Smooth muscle cell (in vitro differentiated cells): Measurements from ENCODE around the gene GPBAR1. TPM values are rescaled to one million over a fixed set of nuclear protein-coding genes. Genes with fewer than 3 reads are reported as not detected.

ENCODE experiments used
- DNase-seq: peaks from one replicate; lab custom pipeline; 2025; ENCODE audit not compliant: unreplicated experiment; lab: John Stamatoyannopoulos, UW
- H2AFZ ChIP-seq: fragments of 200-600 bp; sonication (generic); 2 replicates; pipeline ENCODE4 v1.6.0; 2016; ENCODE audit warnings: antibody characterized with exemption, low read depth, mild to moderate bottlenecking
- H3F3A ChIP-seq: fragments of 200-600 bp; sonication (generic); 2 replicates; pipeline ENCODE4 v1.6.0; 2017; ENCODE audit warnings: antibody characterized with exemption, low read depth
- H3K27ac ChIP-seq: fragments of 200-600 bp; sonication (generic); 2 replicates; pipeline ENCODE4 v1.5.1; 2016; ENCODE audit warnings: low read depth, mild to moderate bottlenecking
- H3K27me3 ChIP-seq: fragments of 200-600 bp; sonication (generic); 2 replicates; pipeline ENCODE4 v1.6.1; 2016; ENCODE audit warnings: low read depth, mild to moderate bottlenecking
- H3K36me3 ChIP-seq: fragments of 200-600 bp; sonication (generic); 2 replicates; pipeline ENCODE4 v1.5.1; 2016; ENCODE audit warnings: low read depth
- H3K4me1 ChIP-seq: fragments of 200-600 bp; sonication (generic); 2 replicates; pipeline ENCODE4 v1.5.1; 2016; ENCODE audit warnings: low read depth
- H3K4me2 ChIP-seq: fragments of 200-600 bp; sonication (generic); 2 replicates; pipeline ENCODE4 v1.6.0; 2016; ENCODE audit warnings: mild to moderate bottlenecking
- H3K4me3 ChIP-seq: fragments of 200-600 bp; sonication (generic); 2 replicates; pipeline ENCODE4 v1.5.1; 2016; ENCODE audit warnings: mild to moderate bottlenecking
- H3K79me2 ChIP-seq: fragments of 200-600 bp; sonication (generic); 2 replicates; pipeline ENCODE4 v1.6.0; 2016; ENCODE audit warnings: low read depth, mild to moderate bottlenecking
- H3K9ac ChIP-seq: fragments of 200-600 bp; sonication (generic); 2 replicates; pipeline ENCODE4 v1.6.0; 2016; ENCODE audit warnings: low read depth
- H3K9me3 ChIP-seq: fragments of 200-600 bp; sonication (generic); replicated peaks from 2 replicates; pipeline ENCODE4 v1.5.1; 2016; ENCODE audit warnings: low read depth
- H4K20me1 ChIP-seq: fragments of 200-600 bp; sonication (generic); 2 replicates; pipeline ENCODE4 v1.6.0; 2016; ENCODE audit warnings: low read depth
- CTCF ChIP-seq: fragments of 200-600 bp; sonication (generic); IDR thresholded peaks from 2 replicates; pipeline ENCODE4 v1.5.1; 2017; ENCODE audit warnings: borderline replicate concordance, mild to moderate bottlenecking, antibody characterized with exemption; ENCODE audit not compliant: insufficient read depth, poor library complexity, severe bottlenecking
- WGBS: methylation state at CpG from one replicate; pipeline ENCODE4 v1.1.7; 2016; ENCODE audit warnings: low lambda C conversion rate; 5-methylcytosine and 5-hydroxymethylcytosine counted together
- polyA plus RNA-seq: library from polyadenylated mRNA; unstranded; fragments of >200 nt; fragmentation: Nextera tagmentation; extraction: Ambion mirVana; gene quantifications from 2 replicates; pipeline ENCODE4 v1.2.1, GENCODE V29; 2016
- total RNA-seq: library from RNA; depleted of rRNA; stranded (reverse); fragments of >200 nt; gene quantifications from 2 replicates; pipeline ENCODE4 v1.2.3, GENCODE V29; 2014

GPBAR1 gene
- total and polyA plus RNA-seq, 2 experiments from 2014 or later, result 1.3 to 1.6 TPM

GRCh38 chr2:218259099-218259961 is 1.5 kb upstream of the GPBAR1 start:
- Histone ChIP-seq H3K36me3 (peaks cover 9% of the 10 kb centered on the region), H4K20me1 (peaks cover 20% of the 10 kb centered on the region), H3K4me1 (peaks cover 15% of the 10 kb centered on the region), H3K27me3 (no peaks in the 10 kb centered on the region), H3F3A (peaks cover 54% of the 10 kb centered on the region), H3K9ac (peak overlapping the region; percentile 67), H3K9me3 (no peaks in the 10 kb centered on the region), H3K79me2 (no peaks in the 10 kb centered on the region), H3K27ac (peak overlapping the region; percentile 90), H3K4me3 (no peak overlapping the region), H3K4me2 (peak overlapping the region; percentile 50), H2AFZ (no peak overlapping the region)
- TF ChIP-seq CTCF, result no peak
- DNase-seq, result peak; percentile 50
- WGBS, result 9% methylated on average over 15 of the region's 15 CpGs

GRCh38 chr2:218260166-218260565 is 649 bp upstream of the GPBAR1 start:
- DNase-seq, result no peak
- H3K9me3 ChIP-seq, result no peaks in the 10 kb centered on the region
- H4K20me1 ChIP-seq, result peaks cover 11% of the 10 kb centered on the region
- H3K4me3 ChIP-seq, result no peak overlapping the region
- H3K9ac ChIP-seq, result no peak overlapping the region
- H3K4me2 ChIP-seq, result peak overlapping the region; percentile 30
- H2AFZ ChIP-seq, result no peak overlapping the region
- 87% methylated on average over 5 of the region's 5 CpGs for WGBS
- peak overlapping the region; percentile 90 for H3K27ac ChIP-seq
- no peaks in the 10 kb centered on the region for H3K27me3 ChIP-seq
- H3K36me3 ChIP-seq, result peaks cover 2% of the 10 kb centered on the region
- H3F3A ChIP-seq, result peaks cover 46% of the 10 kb centered on the region
- peaks cover 15% of the 10 kb centered on the region for H3K4me1 ChIP-seq
- no peak for TF ChIP-seq CTCF
- no peaks in the 10 kb centered on the region for H3K79me2 ChIP-seq

- Histone ChIP-seq H3F3A (peaks cover 34% of the 10 kb centered on the region), H3K79me2 (no peaks in the 10 kb centered on the region), H3K27me3 (no peaks in the 10 kb centered on the region), H3K4me1 (peaks cover 15% of the 10 kb centered on the region), H3K4me2 (peak overlapping the region; percentile 30), H3K36me3 (no peaks in the 10 kb centered on the region), H3K4me3 (no peak overlapping the region), H2AFZ (no peak overlapping the region), H3K27ac (peak overlapping the region; percentile 90), H3K9me3 (no peaks in the 10 kb centered on the region), H4K20me1 (peaks cover 5% of the 10 kb centered on the region), H3K9ac (no peak overlapping the region)
- no peak for TF ChIP-seq CTCF
- 48% methylated on average over 8 of the region's 8 CpGs for WGBS
- DNase-seq, result no peak
Observed at GRCh38 chr2:218261423-218262236, 815 bp downstream of the GPBAR1 start.
